DND-41 (cell line): ENCODE measurements around the gene TM4SF1.
"Not testable (repeated sequence)": the region's sequence is repeated elsewhere in the genome, so short reads cannot be mapped to it uniquely, and the experiment has no call there.

ENCODE experiments used
- ATAC-seq: fragments of 200-7000 bp; cut with Tn5 transposase; 3 replicates; pipeline ENCODE4 v1.9.1; 2021; ENCODE audit warnings: low read depth; ENCODE audit not compliant: insufficient read depth
- DNase-seq: peaks from one replicate; pipeline ENCODE4 v3.0.0-alpha.2; 2020
- H2AFZ ChIP-seq: 2 replicates; pipeline ENCODE4 v1.6.0; 2012; ENCODE audit warnings: low read depth, low read length
- H3K27ac ChIP-seq: 2 replicates; pipeline ENCODE4 v1.5.1; 2012; ENCODE audit warnings: low read length, inconsistent platforms
- H3K27me3 ChIP-seq: fragments of 200-600 bp; sonication (generic); 2 replicates; pipeline ENCODE4 v1.6.0; 2012; ENCODE audit warnings: low read length, mild to moderate bottlenecking, inconsistent platforms; ENCODE audit not compliant: insufficient read depth, poor library complexity
- H3K36me3 ChIP-seq: 2 replicates; pipeline ENCODE4 v1.5.1; 2012; ENCODE audit warnings: low read length, inconsistent platforms; ENCODE audit not compliant: insufficient read depth
- H3K4me1 ChIP-seq: 2 replicates; pipeline ENCODE4 v1.5.1; 2012; ENCODE audit warnings: mild to moderate bottlenecking, low read length; ENCODE audit not compliant: insufficient read depth
- H3K4me2 ChIP-seq: 2 replicates; pipeline ENCODE4 v1.6.0; 2012; ENCODE audit warnings: mild to moderate bottlenecking, moderate library complexity, low read length, inconsistent platforms; ENCODE audit not compliant: insufficient read depth
- H3K4me3 ChIP-seq, 2 experiments: fragments of 200-600 bp in 1 of 2; shearing (Covaris generic) in 1 of 2; 2 replicates each; pipeline ENCODE4 v1.5.1; 2012 to 2016; ENCODE audit warnings: inconsistent platforms in 2 of 2, low read length in 2 of 2, mild to moderate bottlenecking in 2 of 2, low read depth in 1 of 2, moderate library complexity in 1 of 2
- H3K79me2 ChIP-seq: 2 replicates; pipeline ENCODE4 v1.6.0; 2012; ENCODE audit warnings: low read length, inconsistent platforms; ENCODE audit not compliant: insufficient read depth
- H3K9ac ChIP-seq: 2 replicates; pipeline ENCODE4 v1.6.0; 2012; ENCODE audit warnings: low read depth, mild to moderate bottlenecking, inconsistent platforms, low read length, moderate library complexity
- H3K9me3 ChIP-seq: 2 replicates; pipeline ENCODE4 v1.5.1; 2012; ENCODE audit warnings: low read length, moderate library complexity, mild to moderate bottlenecking, inconsistent platforms; ENCODE audit not compliant: insufficient read depth, severe bottlenecking
- H4K20me1 ChIP-seq: 2 replicates; pipeline ENCODE4 v1.6.0; 2012; ENCODE audit warnings: low read length; ENCODE audit not compliant: insufficient read depth
- EZH2 ChIP-seq: IDR thresholded peaks from 3 replicates; pipeline ENCODE4 v1.6.1; 2012; ENCODE audit warnings: borderline replicate concordance, low read depth, mild to moderate bottlenecking, moderate library complexity, low read length, inconsistent platforms; ENCODE audit not compliant: severe bottlenecking
- TF ChIP-seq, protein P1 (sequence below): IDR thresholded peaks from 2 replicates; pipeline ENCODE4 v1.5.1; 2012; ENCODE audit warnings: borderline replicate concordance, low read length, moderate library complexity, mild to moderate bottlenecking; ENCODE audit not compliant: poor library complexity, severe bottlenecking; ENCODE audit errors: extremely low read depth

TM4SF1 gene

GRCh38 chr3:149382101-149382467 lies 4.6 kb upstream of the TM4SF1 start:
- ATAC-seq = no peak
- no peak overlapping the region for H2AFZ ChIP-seq
- no peak overlapping the region for H3K27ac ChIP-seq

DNA sequence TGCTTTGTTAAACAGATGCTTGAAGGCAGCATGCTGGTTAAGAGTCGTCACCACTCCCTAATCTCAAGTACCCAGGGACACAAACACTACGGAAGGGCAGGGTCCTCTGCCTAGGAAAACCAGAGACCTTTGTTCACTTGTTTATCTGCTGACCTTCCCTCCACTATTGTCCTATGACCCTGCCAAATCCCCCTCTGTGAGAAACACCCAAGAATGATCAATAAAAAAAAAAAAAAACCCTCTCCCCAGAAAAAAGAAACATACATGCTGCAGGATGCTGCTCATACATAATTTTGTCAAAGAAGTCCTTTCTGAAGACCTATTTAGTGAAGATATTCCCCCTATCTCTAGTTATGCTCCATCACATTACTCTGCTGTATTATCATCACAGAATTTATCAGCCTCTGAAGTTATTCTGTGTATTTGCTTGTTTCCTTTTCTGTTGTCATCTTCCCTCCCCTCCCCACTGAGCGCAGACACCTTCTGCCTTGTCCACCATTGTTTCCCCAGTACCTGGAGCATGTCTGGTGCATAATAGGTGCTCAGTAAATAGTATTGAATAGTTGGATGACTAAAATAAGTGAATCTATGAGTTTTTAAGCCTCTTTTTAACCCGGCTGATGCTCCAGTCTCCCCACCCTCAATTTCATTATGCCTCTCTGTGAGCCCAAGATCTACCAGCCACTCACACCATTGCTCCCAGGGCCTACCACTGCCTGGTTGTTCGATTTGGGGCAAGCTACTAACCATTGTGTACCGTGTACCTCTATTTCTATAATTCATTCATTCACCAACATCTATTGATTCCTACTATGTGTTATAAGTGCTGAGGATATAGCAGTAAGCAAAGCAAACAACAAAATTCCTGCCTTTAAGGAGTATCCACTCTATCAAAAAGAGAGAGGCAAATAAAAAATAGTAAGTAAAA lies 4.0 kb upstream of the TM4SF1 start:
- ATAC-seq = no peak
- no peak overlapping the region for H3K4me3 ChIP-seq
- H2AFZ ChIP-seq = no peak overlapping the region

More at GRCh38 chr3:149382101-149382467, 4.6 kb upstream of the TM4SF1 start:
- Histone ChIP-seq H3K4me3 (no peak overlapping the region), H3K27me3 (no peaks in the 10 kb centered on the region), H3K4me2 (no peak overlapping the region), H3K9me3 (no peaks in the 10 kb centered on the region), H3K36me3 (no peaks in the 10 kb centered on the region), H3K9ac (no peak overlapping the region), H4K20me1 (no peaks in the 10 kb centered on the region), H3K79me2 (no peaks in the 10 kb centered on the region), H3K4me1 (no peaks in the 10 kb centered on the region)
- no peak for TF ChIP-seq EZH2
- TF ChIP-seq, protein P1, sequence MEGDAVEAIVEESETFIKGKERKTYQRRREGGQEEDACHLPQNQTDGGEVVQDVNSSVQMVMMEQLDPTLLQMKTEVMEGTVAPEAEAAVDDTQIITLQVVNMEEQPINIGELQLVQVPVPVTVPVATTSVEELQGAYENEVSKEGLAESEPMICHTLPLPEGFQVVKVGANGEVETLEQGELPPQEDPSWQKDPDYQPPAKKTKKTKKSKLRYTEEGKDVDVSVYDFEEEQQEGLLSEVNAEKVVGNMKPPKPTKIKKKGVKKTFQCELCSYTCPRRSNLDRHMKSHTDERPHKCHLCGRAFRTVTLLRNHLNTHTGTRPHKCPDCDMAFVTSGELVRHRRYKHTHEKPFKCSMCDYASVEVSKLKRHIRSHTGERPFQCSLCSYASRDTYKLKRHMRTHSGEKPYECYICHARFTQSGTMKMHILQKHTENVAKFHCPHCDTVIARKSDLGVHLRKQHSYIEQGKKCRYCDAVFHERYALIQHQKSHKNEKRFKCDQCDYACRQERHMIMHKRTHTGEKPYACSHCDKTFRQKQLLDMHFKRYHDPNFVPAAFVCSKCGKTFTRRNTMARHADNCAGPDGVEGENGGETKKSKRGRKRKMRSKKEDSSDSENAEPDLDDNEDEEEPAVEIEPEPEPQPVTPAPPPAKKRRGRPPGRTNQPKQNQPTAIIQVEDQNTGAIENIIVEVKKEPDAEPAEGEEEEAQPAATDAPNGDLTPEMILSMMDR = no peak
- no peak for DNase-seq

GRCh38 chr3:149380220-149380619 lies 2.8 kb upstream of the TM4SF1 start:
- H2AFZ ChIP-seq, H3K27ac ChIP-seq, H3K9ac ChIP-seq, H3K4me3 ChIP-seq, H3K36me3 ChIP-seq, H3K4me2 ChIP-seq, H4K20me1 ChIP-seq, H3K9me3 ChIP-seq, H3K79me2 ChIP-seq, H3K4me1 ChIP-seq, H3K27me3 ChIP-seq, ATAC-seq, DNase-seq: not testable (repeated sequence)

More for the DNA sequence above, 4.0 kb upstream of the TM4SF1 start:
- H3K27ac ChIP-seq = no peak overlapping the region
- no peaks in the 10 kb centered on the region for H3K36me3 ChIP-seq
- no peak overlapping the region for H3K9ac ChIP-seq
- no peak overlapping the region for H3K4me2 ChIP-seq
- no peaks in the 10 kb centered on the region for H3K27me3 ChIP-seq
- no peaks in the 10 kb centered on the region for H4K20me1 ChIP-seq
- H3K9me3 ChIP-seq = no peaks in the 10 kb centered on the region
- no peak for DNase-seq
- no peak for TF ChIP-seq EZH2
- TF ChIP-seq, protein P1 = no peak
- no peaks in the 10 kb centered on the region for H3K4me1 ChIP-seq
- H3K79me2 ChIP-seq = no peaks in the 10 kb centered on the region

DNA sequence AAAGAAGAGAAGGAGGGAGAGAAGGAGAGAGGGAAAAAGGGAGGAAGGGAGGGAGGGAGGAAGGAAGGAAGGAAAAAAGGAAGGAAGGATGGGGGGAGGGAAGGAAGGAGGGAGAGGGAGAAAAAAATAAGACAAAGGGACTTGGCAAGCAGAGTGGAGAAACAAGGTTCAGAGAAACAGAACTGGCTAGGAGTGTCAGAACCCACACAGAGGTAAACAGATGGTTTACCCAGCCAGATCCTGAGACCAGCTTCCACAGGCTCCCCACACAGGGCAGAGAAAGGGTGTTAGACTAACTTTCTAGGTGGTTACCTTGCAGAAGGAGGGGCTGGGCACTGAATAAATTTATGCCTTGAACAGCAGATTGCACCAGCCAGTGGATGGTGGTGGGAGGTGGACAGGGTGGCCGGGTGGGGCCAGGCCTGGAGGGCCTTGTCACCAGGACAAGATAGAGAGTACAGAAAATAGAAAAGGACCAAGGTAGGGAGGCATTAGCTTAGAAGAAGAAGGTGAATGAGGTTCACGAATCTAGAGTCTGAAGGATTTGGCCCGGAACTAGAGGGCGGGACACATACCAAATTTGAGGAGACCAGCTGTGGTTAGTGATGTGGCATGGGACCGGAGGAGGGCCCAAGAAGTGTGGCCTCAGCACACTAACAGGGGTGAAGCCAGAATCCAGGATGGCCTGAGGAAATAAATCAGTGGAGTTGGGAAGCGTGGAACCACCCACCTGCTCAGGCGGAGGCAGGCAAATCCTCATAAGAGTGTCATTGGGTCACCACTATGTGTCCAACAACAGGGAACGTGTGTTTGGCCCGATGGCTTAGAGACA lies 1.2 kb upstream of the TM4SF1 start:
- H3K36me3 ChIP-seq = no peaks in the 10 kb centered on the region
- H3K4me3 ChIP-seq = no peak overlapping the region
- TF ChIP-seq, protein P1 = no peak
- TF ChIP-seq EZH2 = no peak
- no peaks in the 10 kb centered on the region for H4K20me1 ChIP-seq
- no peaks in the 10 kb centered on the region for H3K4me1 ChIP-seq
- no peaks in the 10 kb centered on the region for H3K79me2 ChIP-seq
- DNase-seq (no peak), ATAC-seq (no peak)
- no peak overlapping the region for H3K9ac ChIP-seq
- no peaks in the 10 kb centered on the region for H3K27me3 ChIP-seq
- H3K9me3 ChIP-seq = no peaks in the 10 kb centered on the region
- no peak overlapping the region for H3K4me2 ChIP-seq
- no peak overlapping the region for H3K27ac ChIP-seq
- no peak overlapping the region for H2AFZ ChIP-seq
